ENCODE results near the gene ZNF3. TPM values are rescaled to one million over a fixed set of nuclear protein-coding genes. Genes with fewer than 3 reads are reported as not detected.

The ZNF3 gene
- polyA plus RNA-seq, 2 of the 4 experiments (the other 2 are of a cell fraction): 22.5 to 30.2 TPM

DNA sequence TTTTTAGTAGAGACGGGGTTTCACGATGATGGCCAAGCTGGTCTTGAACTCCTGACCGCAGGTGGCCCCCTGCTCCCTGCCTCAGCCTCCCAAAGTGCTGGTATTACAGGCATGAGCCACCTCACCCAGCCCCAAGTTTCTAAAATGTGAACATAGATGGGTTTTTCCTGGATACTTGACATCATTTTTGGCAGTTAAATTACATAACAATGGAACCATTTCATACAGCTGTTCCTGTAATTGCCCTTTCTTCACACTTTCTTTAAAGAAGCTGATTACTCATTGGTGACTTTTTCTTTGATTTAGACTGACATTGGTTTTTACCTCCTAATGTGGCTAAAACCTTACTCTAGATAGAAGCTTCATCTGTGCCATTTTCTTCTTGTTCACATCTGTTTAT, 60.2 kb downstream of the ZNF3 start:
- Histone ChIP-seq H3K9me3 (no peaks in the 10 kb centered on the region), H3K4me2 (no peak overlapping the region), H3K4me1 (peaks cover 16% of the 10 kb centered on the region), H3K27ac (no peak overlapping the region), H3K4me3 (no peak overlapping the region)
- FAIRE-seq (no peak), DNase-seq (ENCODE audit: low read depth in 1 of 2, low spot score in 1 of 2) (no peak), ATAC-seq (no peak)
- CTCF ChIA-PET: interaction anchor here (0.7 to 2.0 kb wide), 7 partner anchors 8 to 294 kb away, joined by 3 to 7 read pairs (median 4); no protein-coding TSS in a partner anchor
- TF ChIP-seq, protein P1, sequence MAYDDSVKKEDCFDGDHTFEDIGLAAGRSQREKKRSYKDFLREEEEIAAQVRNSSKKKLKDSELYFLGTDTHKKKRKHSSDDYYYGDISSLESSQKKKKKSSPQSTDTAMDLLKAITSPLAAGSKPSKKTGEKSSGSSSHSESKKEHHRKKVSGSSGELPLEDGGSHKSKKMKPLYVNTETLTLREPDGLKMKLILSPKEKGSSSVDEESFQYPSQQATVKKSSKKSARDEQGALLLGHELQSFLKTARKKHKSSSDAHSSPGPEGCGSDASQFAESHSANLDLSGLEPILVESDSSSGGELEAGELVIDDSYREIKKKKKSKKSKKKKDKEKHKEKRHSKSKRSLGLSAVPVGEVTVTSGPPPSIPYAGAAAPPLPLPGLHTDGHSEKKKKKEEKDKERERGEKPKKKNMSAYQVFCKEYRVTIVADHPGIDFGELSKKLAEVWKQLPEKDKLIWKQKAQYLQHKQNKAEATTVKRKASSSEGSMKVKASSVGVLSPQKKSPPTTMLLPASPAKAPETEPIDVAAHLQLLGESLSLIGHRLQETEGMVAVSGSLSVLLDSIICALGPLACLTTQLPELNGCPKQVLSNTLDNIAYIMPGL (CRISPR knock-in tag; IDR thresholded peaks at IDR 0.05; ENCODE audit: borderline replicate concordance): no peak
- TF ChIP-seq EHMT2 (IDR thresholded peaks at IDR 0.05; ENCODE audit: low read depth) (no peak), ZNF302 (CRISPR knock-in tag; IDR thresholded peaks at IDR 0.05) (no peak), BHLHE40 (IDR thresholded peaks at IDR 0.05; ENCODE audit: low read depth, low read length) (no peak), RARB (CRISPR knock-in tag; IDR thresholded peaks at IDR 0.05) (no peak), FOSB (CRISPR knock-in tag; IDR thresholded peaks at IDR 0.05) (no peak)
- TF ChIP-seq, protein P2, sequence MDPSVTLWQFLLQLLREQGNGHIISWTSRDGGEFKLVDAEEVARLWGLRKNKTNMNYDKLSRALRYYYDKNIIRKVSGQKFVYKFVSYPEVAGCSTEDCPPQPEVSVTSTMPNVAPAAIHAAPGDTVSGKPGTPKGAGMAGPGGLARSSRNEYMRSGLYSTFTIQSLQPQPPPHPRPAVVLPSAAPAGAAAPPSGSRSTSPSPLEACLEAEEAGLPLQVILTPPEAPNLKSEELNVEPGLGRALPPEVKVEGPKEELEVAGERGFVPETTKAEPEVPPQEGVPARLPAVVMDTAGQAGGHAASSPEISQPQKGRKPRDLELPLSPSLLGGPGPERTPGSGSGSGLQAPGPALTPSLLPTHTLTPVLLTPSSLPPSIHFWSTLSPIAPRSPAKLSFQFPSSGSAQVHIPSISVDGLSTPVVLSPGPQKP (IDR thresholded peaks at IDR 0.05; ENCODE audit: low read depth, low read length): no peak
- 98% methylated on average over 3 of the region's 3 CpGs for WGBS (ENCODE audit: missing lambda C conversion rate)
- POLR2A ChIA-PET: no interaction called here

Small RNAs within 50 kb of the gene (small RNA-seq; reads per million reads assigned to genes)
- gene MIR106B: 337 to 86,167 (median 23,897) reads per million in 6 experiments
- gene MIR25: 102 to 12,205 (median 6,822) reads per million in 6 experiments
- gene MIR93: 1,888 to 110,326 (median 81,840) reads per million in 6 experiments

Other genes starting within 250 kb of the ZNF3 start
- gene OR2AE1, start 204.7 kb downstream of the ZNF3 start, polyA plus RNA-seq (2011; rRNA removed): 0.09 and 0.15 TPM in 2 replicates
- gene OR2AE1, start 204.7 kb downstream of the ZNF3 start, polyA plus RNA-seq (2017; fragmentation: RNase III; extraction: RNeasy Plus Mini Kit Qiagen cat#74134 plus additional on column Dnase treatment): not detected in 3 replicates
- gene TRIM4, start 162.2 kb downstream of the ZNF3 start, polyA plus RNA-seq (2011; rRNA removed): 33.8 and 34.3 TPM in 2 replicates
- gene TRIM4, start 162.2 kb downstream of the ZNF3 start, polyA plus RNA-seq (2017; fragmentation: RNase III; extraction: RNeasy Plus Mini Kit Qiagen cat#74134 plus additional on column Dnase treatment): 25.6 to 26.5 TPM (median 25.9 TPM) in 3 replicates
- 0.30 and 0.36 TPM in 2 replicates for gene GJC3, start 152.1 kb downstream of the ZNF3 start, polyA plus RNA-seq (2011; rRNA removed)
- gene GJC3, start 152.1 kb downstream of the ZNF3 start, polyA plus RNA-seq (2017; fragmentation: RNase III; extraction: RNeasy Plus Mini Kit Qiagen cat#74134 plus additional on column Dnase treatment): 0.10 to 0.20 TPM in 2 of 3 replicates, not detected in the other
- gene AZGP1, start 105.7 kb downstream of the ZNF3 start, polyA plus RNA-seq (2011; rRNA removed): 0.13 and 0.48 TPM in 2 replicates
- gene AZGP1, start 105.7 kb downstream of the ZNF3 start, polyA plus RNA-seq (2017; fragmentation: RNase III; extraction: RNeasy Plus Mini Kit Qiagen cat#74134 plus additional on column Dnase treatment): 0.07 TPM in 1 of 3 replicates, not detected in the others
- gene ZKSCAN1, start 66.1 kb downstream of the ZNF3 start, polyA plus RNA-seq (2011; rRNA removed): 23.9 and 25.7 TPM in 2 replicates
- 11.4 to 11.9 TPM (median 11.4 TPM) in 3 replicates for gene ZKSCAN1, start 66.1 kb downstream of the ZNF3 start, polyA plus RNA-seq (2017; fragmentation: RNase III; extraction: RNeasy Plus Mini Kit Qiagen cat#74134 plus additional on column Dnase treatment)
- 17.9 and 18.3 TPM in 2 replicates for gene ZSCAN21, start 31.9 kb downstream of the ZNF3 start, polyA plus RNA-seq (2011; rRNA removed)
- gene ZSCAN21, start 31.9 kb downstream of the ZNF3 start, polyA plus RNA-seq (2017; fragmentation: RNase III; extraction: RNeasy Plus Mini Kit Qiagen cat#74134 plus additional on column Dnase treatment): 8.3 to 9.2 TPM (median 9.1 TPM) in 3 replicates
- 190 and 192 TPM in 2 replicates for gene COPS6, start 7.2 kb upstream of the ZNF3 start, polyA plus RNA-seq (2011; rRNA removed)
- 205 to 295 TPM (median 219 TPM) in 3 replicates for gene COPS6, start 7.2 kb upstream of the ZNF3 start, polyA plus RNA-seq (2017; fragmentation: RNase III; extraction: RNeasy Plus Mini Kit Qiagen cat#74134 plus additional on column Dnase treatment)
- gene MCM7, start 19.7 kb upstream of the ZNF3 start, polyA plus RNA-seq (2011; rRNA removed): 138 and 145 TPM in 2 replicates
- gene MCM7, start 19.7 kb upstream of the ZNF3 start, polyA plus RNA-seq (2017; fragmentation: RNase III; extraction: RNeasy Plus Mini Kit Qiagen cat#74134 plus additional on column Dnase treatment): 265 to 287 TPM (median 280 TPM) in 3 replicates
- 13.7 and 16.6 TPM in 2 replicates for gene AP4M1, start 19.9 kb upstream of the ZNF3 start, polyA plus RNA-seq (2011; rRNA removed)
- gene AP4M1, start 19.9 kb upstream of the ZNF3 start, polyA plus RNA-seq (2017; fragmentation: RNase III; extraction: RNeasy Plus Mini Kit Qiagen cat#74134 plus additional on column Dnase treatment): 16.5 to 18.3 TPM (median 18.1 TPM) in 3 replicates
- gene TAF6, start 37.6 kb upstream of the ZNF3 start, polyA plus RNA-seq (2011; rRNA removed): 36.2 and 45.1 TPM in 2 replicates
- 57.0 to 62.5 TPM (median 57.1 TPM) in 3 replicates for gene TAF6, start 37.6 kb upstream of the ZNF3 start, polyA plus RNA-seq (2017; fragmentation: RNase III; extraction: RNeasy Plus Mini Kit Qiagen cat#74134 plus additional on column Dnase treatment)
- gene CNPY4, start 37.9 kb upstream of the ZNF3 start, polyA plus RNA-seq (2011; rRNA removed): 11.3 and 11.7 TPM in 2 replicates
- gene CNPY4, start 37.9 kb upstream of the ZNF3 start, polyA plus RNA-seq (2017; fragmentation: RNase III; extraction: RNeasy Plus Mini Kit Qiagen cat#74134 plus additional on column Dnase treatment): 16.8 to 26.2 TPM (median 22.8 TPM) in 3 replicates
- 0.45 and 0.63 TPM in 2 replicates for gene MBLAC1, start 45.2 kb upstream of the ZNF3 start, polyA plus RNA-seq (2011; rRNA removed)
- gene MBLAC1, start 45.2 kb upstream of the ZNF3 start, polyA plus RNA-seq (2017; fragmentation: RNase III; extraction: RNeasy Plus Mini Kit Qiagen cat#74134 plus additional on column Dnase treatment): 2.5 to 3.3 TPM (median 2.6 TPM) in 3 replicates
- 123 and 152 TPM in 2 replicates for gene LAMTOR4, start 67.2 kb upstream of the ZNF3 start, polyA plus RNA-seq (2011; rRNA removed)
- gene LAMTOR4, start 67.2 kb upstream of the ZNF3 start, polyA plus RNA-seq (2017; fragmentation: RNase III; extraction: RNeasy Plus Mini Kit Qiagen cat#74134 plus additional on column Dnase treatment): 168 to 180 TPM (median 177 TPM) in 3 replicates
- 3.4 and 5.7 TPM in 2 replicates for gene TRAPPC14, start 77.0 kb upstream of the ZNF3 start, polyA plus RNA-seq (2011; rRNA removed)
- gene TRAPPC14, start 77.0 kb upstream of the ZNF3 start, polyA plus RNA-seq (2017; fragmentation: RNase III; extraction: RNeasy Plus Mini Kit Qiagen cat#74134 plus additional on column Dnase treatment): 12.0 to 15.6 TPM (median 14.1 TPM) in 3 replicates
- gene GAL3ST4, start 86.9 kb upstream of the ZNF3 start, polyA plus RNA-seq (2011; rRNA removed): 0.27 and 0.56 TPM in 2 replicates
- 0.08 to 0.16 TPM (median 0.10 TPM) in 3 replicates for gene GAL3ST4, start 86.9 kb upstream of the ZNF3 start, polyA plus RNA-seq (2017; fragmentation: RNase III; extraction: RNeasy Plus Mini Kit Qiagen cat#74134 plus additional on column Dnase treatment)
- 1.1 and 1.8 TPM in 2 replicates for gene GPC2, start 95.7 kb upstream of the ZNF3 start, polyA plus RNA-seq (2011; rRNA removed)
- 1.9 to 3.0 TPM (median 2.9 TPM) in 3 replicates for gene GPC2, start 95.7 kb upstream of the ZNF3 start, polyA plus RNA-seq (2017; fragmentation: RNase III; extraction: RNeasy Plus Mini Kit Qiagen cat#74134 plus additional on column Dnase treatment)
- gene STAG3, start 96.2 kb upstream of the ZNF3 start, polyA plus RNA-seq (2011; rRNA removed): 0.25 and 0.36 TPM in 2 replicates
- 0.50 to 0.66 TPM (median 0.55 TPM) in 3 replicates for gene STAG3, start 96.2 kb upstream of the ZNF3 start, polyA plus RNA-seq (2017; fragmentation: RNase III; extraction: RNeasy Plus Mini Kit Qiagen cat#74134 plus additional on column Dnase treatment)
- not detected in 2 replicates for gene PVRIG, start 138.2 kb upstream of the ZNF3 start, polyA plus RNA-seq (2011; rRNA removed)
- gene PVRIG, start 138.2 kb upstream of the ZNF3 start, polyA plus RNA-seq (2017; fragmentation: RNase III; extraction: RNeasy Plus Mini Kit Qiagen cat#74134 plus additional on column Dnase treatment): not detected in 3 replicates
- gene SPDYE3, start 226.0 kb upstream of the ZNF3 start, polyA plus RNA-seq (2011; rRNA removed): 0.04 TPM in 1 of 2 replicates, not detected in the other
- gene SPDYE3, start 226.0 kb upstream of the ZNF3 start, polyA plus RNA-seq (2017; fragmentation: RNase III; extraction: RNeasy Plus Mini Kit Qiagen cat#74134 plus additional on column Dnase treatment): 0.04 TPM in 1 of 3 replicates, not detected in the others

All from A549 (cell line).